Neuronal stem cell (in vitro differentiated cells): Measurements from ENCODE around the gene PLEKHG3.

Experiments used
- DNase-seq: peaks from one replicate; pipeline ENCODE4 v3.0.0-alpha.2; 2013; ENCODE audit warnings: low spot score
- H2AFZ ChIP-seq: one replicate; pipeline ENCODE4 v1.6.1; 2013; ENCODE audit warnings: mild to moderate bottlenecking, low read length, inconsistent platforms
- H2AK5ac ChIP-seq: 2 replicates; pipeline ENCODE4 v1.6.1; 2013; ENCODE audit warnings: low read depth, mild to moderate bottlenecking, inconsistent platforms, low read length, moderate library complexity, mixed read lengths
- H2BK120ac ChIP-seq: 2 replicates; pipeline ENCODE4 v1.6.1; 2013; ENCODE audit warnings: low read depth, mild to moderate bottlenecking, inconsistent platforms, low read length, moderate library complexity, mixed read lengths
- H2BK12ac ChIP-seq: one replicate; pipeline ENCODE4 v1.6.1; 2013; ENCODE audit warnings: low read length, inconsistent platforms
- H2BK15ac ChIP-seq: 2 replicates; pipeline ENCODE4 v1.6.1; 2013; ENCODE audit warnings: mild to moderate bottlenecking, low read length, inconsistent platforms, mixed read lengths
- H2BK5ac ChIP-seq: one replicate; pipeline ENCODE4 v1.6.1; 2013; ENCODE audit warnings: inconsistent platforms, mild to moderate bottlenecking, low read length, moderate library complexity
- H3K14ac ChIP-seq: one replicate; pipeline ENCODE4 v1.6.1; 2013; ENCODE audit warnings: low read length, inconsistent platforms
- H3K18ac ChIP-seq: 2 replicates; pipeline ENCODE4 v1.6.1; 2013; ENCODE audit warnings: low read length, inconsistent platforms
- H3K23ac ChIP-seq: 2 replicates; pipeline ENCODE4 v1.6.1; 2013; ENCODE audit warnings: low read depth, mild to moderate bottlenecking, mixed read lengths, low read length, inconsistent platforms; ENCODE audit not compliant: poor library complexity
- H3K27ac ChIP-seq: replicated peaks from 3 replicates; pipeline ENCODE4 v1.5.1; 2013; ENCODE audit warnings: low read length, inconsistent platforms
- H3K27me3 ChIP-seq, 3 experiments: 2 replicates each; pipeline ENCODE4 v1.6.1; 2013; ENCODE audit warnings: low read length in 3 of 3, mild to moderate bottlenecking in 2 of 3, inconsistent platforms in 1 of 3, low read depth in 1 of 3, mixed read lengths in 1 of 3, moderate library complexity in 1 of 3; ENCODE audit not compliant: control insufficient read depth in 3 of 3, insufficient read depth in 3 of 3
- H3K36me3 ChIP-seq, 2 donors: replicated peaks in 1 of 2; 2 replicates each; pipeline ENCODE4 v1.6.1; 2013; ENCODE audit warnings: low read length in 2 of 2; ENCODE audit not compliant: control insufficient read depth in 2 of 2, insufficient read depth in 2 of 2
- H3K4ac ChIP-seq: 2 replicates; pipeline ENCODE4 v1.6.1; 2013; ENCODE audit warnings: inconsistent platforms, mild to moderate bottlenecking, low read length, moderate library complexity
- H3K4me1 ChIP-seq, 2 donors: 1 replicate in 1 of 2; 2 replicates in 1 of 2; pipeline ENCODE4 v1.6.1; 2013; ENCODE audit warnings: low read length in 2 of 2, low read depth in 1 of 2; ENCODE audit not compliant: control insufficient read depth in 2 of 2, insufficient read depth in 1 of 2
- H3K4me2 ChIP-seq: one replicate; pipeline ENCODE4 v1.6.1; 2013; ENCODE audit warnings: mild to moderate bottlenecking, low read length, inconsistent platforms; ENCODE audit not compliant: insufficient read depth, poor library complexity, severe bottlenecking
- H3K4me3 ChIP-seq, 2 donors: 2 replicates each; pipeline ENCODE4 v1.5.1; 2013; ENCODE audit warnings: low read length in 2 of 2, mild to moderate bottlenecking in 2 of 2, inconsistent platforms in 1 of 2, moderate library complexity in 1 of 2
- H3K79me1 ChIP-seq: one replicate; pipeline ENCODE4 v1.6.1; 2013; ENCODE audit warnings: low read depth, mild to moderate bottlenecking, inconsistent platforms, low read length, moderate library complexity
- H3K9ac ChIP-seq: one replicate; pipeline ENCODE4 v1.6.1; 2013; ENCODE audit warnings: mild to moderate bottlenecking, low read depth, low read length, inconsistent platforms; ENCODE audit not compliant: poor library complexity
- H3K9me3 ChIP-seq, 2 donors: replicated peaks in 1 of 2; 2 replicates each; pipeline versions ENCODE3 to v1.6.1; 2013; ENCODE audit warnings: low read length in 2 of 2, mild to moderate bottlenecking in 2 of 2, inconsistent platforms in 1 of 2, low read depth in 1 of 2, mixed read lengths in 1 of 2, moderate library complexity in 1 of 2; ENCODE audit not compliant: control insufficient read depth in 2 of 2, insufficient read depth in 1 of 2
- H4K8ac ChIP-seq: one replicate; pipeline ENCODE4 v1.6.1; 2013; ENCODE audit warnings: low read depth, mild to moderate bottlenecking, inconsistent platforms, low read length, moderate library complexity
- H4K91ac ChIP-seq: one replicate; pipeline ENCODE4 v1.6.1; 2013; ENCODE audit warnings: low read length, low read depth, mild to moderate bottlenecking, inconsistent platforms; ENCODE audit not compliant: poor library complexity
- WGBS, 2 donors: extraction: QIAGEN DNeasy Blood & Tissue Kit; methylation state at CpG; one replicate each; pipeline ENCODE4 v1.1.7; 2013; ENCODE audit warnings: missing lambda C conversion rate in 2 of 2, mixed read lengths in 1 of 2; ENCODE audit not compliant: insufficient read length in 2 of 2, insufficient replicate concordance in 1 of 2; ENCODE audit errors: extremely low coverage in 2 of 2; 5-methylcytosine and 5-hydroxymethylcytosine counted together

Gene PLEKHG3

DNA sequence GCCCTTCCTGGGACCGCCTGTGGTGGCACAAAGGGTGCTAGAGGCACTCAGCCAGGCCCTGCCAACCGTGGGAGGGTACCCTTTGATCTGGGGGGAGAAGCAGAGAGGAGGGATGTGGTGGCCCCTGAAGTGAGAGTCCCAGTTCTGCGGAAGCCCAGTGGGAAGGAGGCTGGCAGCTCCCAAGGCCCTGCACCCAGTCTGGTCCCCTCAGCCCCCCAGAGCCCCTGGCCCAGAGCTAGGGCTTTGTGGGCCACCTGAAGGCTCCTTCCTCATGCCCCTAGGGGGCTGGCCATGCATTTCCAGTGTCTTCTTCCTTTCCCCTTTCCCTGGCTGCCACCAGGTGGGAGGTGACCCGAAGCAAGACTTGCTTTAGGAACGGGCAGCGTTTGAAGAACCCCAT, 44.3 kb downstream of the PLEKHG3 start:
- Histone ChIP-seq H3K14ac (no peak overlapping the region), H3K36me3 (peaks cover 22 to 43% of the 10 kb centered on the region in 2 donors), H3K4me3 (no peak overlapping the region), H2BK120ac (no peak overlapping the region), H4K8ac (no peak overlapping the region), H3K18ac (peak overlapping the region; percentile 64), H3K9ac (peak overlapping the region; percentile 44), H2BK15ac (no peak overlapping the region), H3K4ac (no peak overlapping the region), H3K4me1 (no peaks in the 10 kb centered on the region), H2AK5ac (no peak overlapping the region), H2BK5ac (no peak overlapping the region), H3K9me3 (no peaks in the 10 kb centered on the region), H3K27me3 (no peaks in the 10 kb centered on the region), H2AFZ (no peak overlapping the region), H3K79me1 (peaks cover 2% of the 10 kb centered on the region), H3K27ac (no peak overlapping the region), H4K91ac (no peak overlapping the region), H2BK12ac (no peak overlapping the region), H3K4me2 (no peak overlapping the region), H3K23ac (no peak overlapping the region)
- no CpG with 5 or more reads among the region's 6 CpGs for WGBS, 2 donors
- no peak for DNase-seq

DNA sequence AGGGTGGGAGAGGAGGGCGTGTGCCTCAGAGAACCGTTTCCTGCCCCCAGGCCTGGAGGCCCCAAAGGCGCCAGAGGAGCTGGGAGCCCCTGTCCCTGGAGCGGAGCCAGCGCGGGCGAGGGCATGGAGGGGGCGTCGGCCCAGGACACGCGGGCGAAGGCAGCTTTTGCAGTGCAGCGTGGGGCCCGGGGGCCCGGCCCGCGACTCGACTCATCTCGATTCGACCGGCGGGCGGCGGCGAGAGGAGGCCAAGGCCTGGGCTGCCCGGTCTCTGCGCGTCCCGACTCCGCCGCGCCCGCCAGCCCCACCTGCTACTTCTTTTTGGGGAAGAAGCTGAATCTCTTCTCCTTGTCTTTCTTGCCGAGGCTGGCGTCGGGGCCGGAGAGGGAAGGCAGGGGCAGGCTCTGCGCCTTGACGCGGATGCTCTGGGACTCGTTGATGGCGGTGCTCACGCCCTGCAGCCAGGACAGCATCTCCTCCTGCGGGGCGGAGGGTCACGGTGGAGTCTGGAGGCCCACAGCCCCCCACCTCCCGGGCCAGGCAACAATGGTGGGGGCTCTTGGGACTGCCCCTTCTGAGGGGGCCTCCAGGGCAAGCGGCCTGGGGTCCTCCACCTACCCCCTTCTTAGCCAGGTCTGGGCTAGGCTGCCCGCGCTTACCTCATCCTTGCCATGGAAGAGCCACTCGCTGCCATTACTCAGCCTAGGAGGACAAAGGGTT, 44.9 kb downstream of the PLEKHG3 start:
- no peak overlapping the region for H3K27ac ChIP-seq
- H3K23ac ChIP-seq, result peak overlapping the region; percentile 43
- no peak overlapping the region for H4K8ac ChIP-seq
- peak overlapping the region; percentile 66 for H2BK5ac ChIP-seq
- peak overlapping the region; percentile 80 for H3K18ac ChIP-seq
- no peak overlapping the region for H4K91ac ChIP-seq
- WGBS, 2 donors, result no CpG with 5 or more reads among the region's 51 CpGs
- no peak for DNase-seq
- no peak overlapping the region for H2AFZ ChIP-seq
- peaks cover 16 to 37% of the 10 kb centered on the region in 2 donors for H3K36me3 ChIP-seq
- H2BK15ac ChIP-seq, result no peak overlapping the region
- no peaks in the 10 kb centered on the region for H3K27me3 ChIP-seq
- no peak overlapping the region for H3K4me3 ChIP-seq
- H2BK12ac ChIP-seq, result no peak overlapping the region
- peaks cover 2% of the 10 kb centered on the region for H3K79me1 ChIP-seq
- no peak overlapping the region for H3K4me2 ChIP-seq
- H3K9ac ChIP-seq, result no peak overlapping the region
- peaks cover 0 to 2% of the 10 kb centered on the region in 2 donors for H3K9me3 ChIP-seq
- H3K14ac ChIP-seq, result no peak overlapping the region
- H3K4me1 ChIP-seq, result no peaks in the 10 kb centered on the region
- no peak overlapping the region for H2AK5ac ChIP-seq
- no peak overlapping the region for H3K4ac ChIP-seq
- no peak overlapping the region for H2BK120ac ChIP-seq

- no peak overlapping the region for H3K4me3 ChIP-seq
- H3K14ac ChIP-seq, result no peak overlapping the region
- no peak overlapping the region for H2AFZ ChIP-seq
- no peak overlapping the region for H2BK5ac ChIP-seq
- H3K4ac ChIP-seq, result no peak overlapping the region
- peaks cover 0 to 1% of the 10 kb centered on the region in 2 donors for H3K4me1 ChIP-seq
- H3K27ac ChIP-seq, result no peak overlapping the region
- DNase-seq, result no peak
- H3K23ac ChIP-seq, result no peak overlapping the region
- H2AK5ac ChIP-seq, result no peak overlapping the region
- H3K18ac ChIP-seq, result no peak overlapping the region
- peaks cover 2 to 9% of the 10 kb centered on the region in 2 donors for H3K9me3 ChIP-seq
- no CpG with 5 or more reads among the region's 6 CpGs for WGBS, 2 donors
- H4K91ac ChIP-seq, result no peak overlapping the region
- no peak overlapping the region for H2BK12ac ChIP-seq
- no peak overlapping the region for H2BK120ac ChIP-seq
- no peak overlapping the region for H3K9ac ChIP-seq
- no peak overlapping the region for H2BK15ac ChIP-seq
- H3K27me3 ChIP-seq, result peaks cover 0 to 7% (median 0%) of the 10 kb centered on the region in 3 experiments
- H4K8ac ChIP-seq, result no peak overlapping the region
- no peak overlapping the region for H3K4me2 ChIP-seq
- peaks cover 0 to 11% of the 10 kb centered on the region in 2 donors for H3K36me3 ChIP-seq
- H3K79me1 ChIP-seq, result no peaks in the 10 kb centered on the region
Observed at GRCh38 chr14:64752909-64753308, 48.7 kb downstream of the PLEKHG3 start.

- H3K9ac ChIP-seq, result no peak overlapping the region
- no peak overlapping the region for H3K4ac ChIP-seq
- no peak overlapping the region for H3K27ac ChIP-seq
- no peak overlapping the region for H2BK5ac ChIP-seq
- H3K4me2 ChIP-seq, result no peak overlapping the region
- peaks cover 2 to 9% of the 10 kb centered on the region in 2 donors for H3K9me3 ChIP-seq
- H3K4me3 ChIP-seq, result no peak overlapping the region
- H2BK15ac ChIP-seq, result no peak overlapping the region
- peaks cover 0 to 7% of the 10 kb centered on the region in 2 donors for H3K36me3 ChIP-seq
- H3K18ac ChIP-seq, result no peak overlapping the region
- H3K14ac ChIP-seq, result no peak overlapping the region
- no peak overlapping the region for H4K8ac ChIP-seq
- H2BK120ac ChIP-seq, result no peak overlapping the region
- DNase-seq, result no peak
- H3K27me3 ChIP-seq, result peaks cover 0 to 7% (median 0%) of the 10 kb centered on the region in 3 experiments
- H4K91ac ChIP-seq, result no peak overlapping the region
- no peak overlapping the region for H2AFZ ChIP-seq
- H2AK5ac ChIP-seq, result no peak overlapping the region
- no peak overlapping the region for H2BK12ac ChIP-seq
- no peaks in the 10 kb centered on the region for H3K79me1 ChIP-seq
- WGBS, 2 donors, result no CpG with 5 or more reads among the region's 13 CpGs
- H3K4me1 ChIP-seq, result peaks cover 2 to 4% of the 10 kb centered on the region in 2 donors
- no peak overlapping the region for H3K23ac ChIP-seq
Observed at GRCh38 chr14:64753374-64753773, 49.1 kb downstream of the PLEKHG3 start.
